Thymus (tissue), 11 donors: ENCODE measurements around the gene SLC25A34. TPM values are rescaled to one million over a fixed set of nuclear protein-coding genes. Genes with fewer than 3 reads are reported as not detected.

Experiments
- DNase-seq, 9 donors: peaks; one replicate each; pipeline ENCODE4 v3.0.0-alpha.2; 2013; ENCODE audit warnings: low spot score in 9 of 9, low read depth in 6 of 9, missing footprints in 1 of 9
- H3K27ac ChIP-seq, 2 donors: one replicate each; pipeline ENCODE4 v1.5.1; 2013; ENCODE audit warnings: control low read depth in 1 of 2, low read depth in 1 of 2, low read length in 1 of 2, mild to moderate bottlenecking in 1 of 2, moderate library complexity in 1 of 2
- H3K27me3 ChIP-seq, 2 donors: one replicate each; pipeline ENCODE4 v1.5.1; 2013; ENCODE audit warnings: low read length in 1 of 2; ENCODE audit not compliant: control insufficient read depth in 2 of 2, insufficient read depth in 1 of 2
- H3K36me3 ChIP-seq, 2 donors: one replicate each; pipeline ENCODE4 v1.5.1; 2013; ENCODE audit warnings: low read length in 1 of 2, mild to moderate bottlenecking in 1 of 2, moderate library complexity in 1 of 2; ENCODE audit not compliant: control insufficient read depth in 2 of 2, insufficient read depth in 2 of 2
- H3K4me1 ChIP-seq, 2 donors: one replicate each; pipeline ENCODE4 v1.5.1; 2013; ENCODE audit warnings: low read length in 2 of 2; ENCODE audit not compliant: control insufficient read depth in 2 of 2, insufficient read depth in 2 of 2
- H3K4me3 ChIP-seq, 2 donors: one replicate each; pipeline ENCODE4 v1.5.1; 2013; ENCODE audit warnings: low read length in 2 of 2, control low read depth in 1 of 2, mild to moderate bottlenecking in 1 of 2
- H3K9me3 ChIP-seq, 2 donors: one replicate each; pipeline ENCODE4 v1.5.1; 2013; ENCODE audit warnings: low read length in 1 of 2, mild to moderate bottlenecking in 1 of 2; ENCODE audit not compliant: control insufficient read depth in 2 of 2, insufficient read depth in 1 of 2
- WGBS: extraction: QIAGEN DNeasy Blood & Tissue Kit; methylation state at CpG from one replicate; pipeline ENCODE4 v1.1.7; 2013; 5-methylcytosine and 5-hydroxymethylcytosine counted together
- polyA plus RNA-seq: library from polyadenylated mRNA; stranded (reverse); fragments of 200-250 nt; gene quantifications from one replicate; pipeline ENCODE4 v1.2.3, GENCODE V29; 2013
- total RNA-seq: library from RNA; stranded (reverse); fragments of 120-200 nt; gene quantifications from one replicate; pipeline ENCODE4 v1.2.4, GENCODE V29; 2013
- donor health status: healthy.

SLC25A34 gene
- total and polyA plus RNA-seq, 2 donors = 0.42 to 2.4 TPM

- H3K4me1 ChIP-seq = peaks cover 8 to 13% of the 10 kb centered on the region in 2 donors
- 98% methylated on average over 2 of the region's 2 CpGs for WGBS
- peaks cover 34 to 53% of the 10 kb centered on the region in 2 donors for H3K27me3 ChIP-seq
- no peaks in the 10 kb centered on the region for H3K36me3 ChIP-seq
- DNase-seq = no peak
- H3K9me3 ChIP-seq = no peaks in the 10 kb centered on the region
- H3K4me3 ChIP-seq = no peak overlapping the region
- no peak overlapping the region for H3K27ac ChIP-seq
Measured at GRCh38 chr1:15755021-15755645, 19.1 kb downstream of the SLC25A34 start.

DNA sequence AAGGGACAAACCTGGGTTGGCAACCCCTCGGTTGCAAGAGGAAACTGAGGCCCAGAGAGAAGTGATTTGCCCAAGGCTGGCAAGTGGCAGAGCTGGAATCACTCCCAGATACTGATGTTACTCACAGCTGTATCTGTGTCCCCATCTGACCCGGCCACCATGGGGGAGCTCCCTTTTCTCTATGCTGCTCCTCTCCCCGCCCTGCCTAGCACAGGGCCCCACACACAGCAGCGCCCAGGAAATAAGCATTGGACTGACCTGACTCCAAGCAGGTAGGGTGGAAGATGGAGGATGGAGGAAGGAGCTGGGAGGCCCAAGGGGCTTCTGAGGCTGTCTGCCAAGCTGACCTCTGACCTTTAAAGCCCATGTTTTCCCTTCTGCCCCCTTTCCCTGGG lies 19.6 kb downstream of the SLC25A34 start:
- no peak for DNase-seq
- Histone ChIP-seq H3K27me3 (peaks cover 38 to 58% of the 10 kb centered on the region in 2 donors), H3K4me1 (peaks cover 8 to 13% of the 10 kb centered on the region in 2 donors), H3K9me3 (peaks cover 0 to under 1% of the 10 kb centered on the region in 2 donors), H3K4me3 (no peak overlapping the region), H3K27ac (no peak overlapping the region), H3K36me3 (no peaks in the 10 kb centered on the region)
- WGBS = 89% methylated on average over 4 of the region's 4 CpGs

DNA sequence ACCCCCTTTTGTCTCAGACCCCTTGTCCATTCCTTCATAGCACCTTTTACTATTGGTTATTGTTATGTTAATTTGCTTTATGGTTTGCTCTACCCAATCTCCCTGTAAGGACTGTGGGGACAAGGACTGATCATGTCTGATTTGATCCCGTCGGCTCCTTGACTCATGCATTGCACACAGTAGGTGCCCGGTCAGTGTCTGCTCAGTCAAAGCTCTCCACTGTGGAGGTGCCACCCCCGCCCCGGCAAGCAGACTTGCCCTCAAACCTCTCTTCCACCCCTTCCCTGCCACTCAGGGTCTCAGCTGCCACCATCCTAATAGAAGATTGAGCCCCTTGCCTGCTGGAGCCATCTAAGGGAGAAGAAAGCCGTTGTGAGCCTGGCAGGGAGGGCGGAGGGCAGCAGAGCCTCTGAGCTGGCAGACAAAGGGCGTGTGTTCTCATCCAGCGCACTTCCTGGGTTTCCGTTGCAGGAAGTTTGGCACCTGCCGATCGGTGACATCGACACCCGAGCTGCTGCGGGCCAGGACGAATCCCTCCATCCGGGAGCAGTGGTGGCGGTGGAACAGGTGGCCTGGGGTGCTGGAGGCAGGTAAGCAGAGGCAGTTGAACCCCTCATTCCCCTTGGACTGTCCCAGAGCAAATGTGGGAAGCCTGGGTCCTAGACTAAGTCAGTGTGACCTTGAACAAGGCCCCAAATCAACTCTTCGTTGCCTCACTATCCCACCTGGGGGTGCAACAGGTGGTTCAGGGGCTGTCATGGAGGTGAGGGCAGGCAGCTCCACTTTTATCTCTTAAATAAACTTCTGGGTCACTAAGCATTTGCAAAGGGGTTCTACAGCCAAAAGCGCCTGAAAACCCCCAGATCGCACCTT lies 20.3 kb downstream of the SLC25A34 start:
- Histone ChIP-seq H3K27me3 (peaks cover 45 to 65% of the 10 kb centered on the region in 2 donors), H3K4me3 (no peak overlapping the region), H3K4me1 (peaks cover 8 to 13% of the 10 kb centered on the region in 2 donors)

GRCh38 chr1:15757016-15757543 lies 21.0 kb downstream of the SLC25A34 start:
- H3K9me3 ChIP-seq = peaks cover 0 to 2% of the 10 kb centered on the region in 2 donors
- no peak overlapping the region for H3K27ac ChIP-seq
- no peaks in the 10 kb centered on the region for H3K36me3 ChIP-seq
- H3K4me3 ChIP-seq = no peak overlapping the region
- peaks cover 8 to 13% of the 10 kb centered on the region in 2 donors for H3K4me1 ChIP-seq
- no peak for DNase-seq
- 67% methylated on average over 9 of the region's 9 CpGs for WGBS
- peaks cover 48 to 72% of the 10 kb centered on the region in 2 donors for H3K27me3 ChIP-seq

More for the DNA sequence above, 20.3 kb downstream of the SLC25A34 start:
- H3K9me3 ChIP-seq = peaks cover 0 to 2% of the 10 kb centered on the region in 2 donors
- H3K36me3 ChIP-seq = no peaks in the 10 kb centered on the region
- H3K27ac ChIP-seq = no peak overlapping the region
- 23% methylated on average over 21 of the region's 21 CpGs for WGBS
- peak in 2 of 9 donors; percentile 13 to 25 for DNase-seq

DNA sequence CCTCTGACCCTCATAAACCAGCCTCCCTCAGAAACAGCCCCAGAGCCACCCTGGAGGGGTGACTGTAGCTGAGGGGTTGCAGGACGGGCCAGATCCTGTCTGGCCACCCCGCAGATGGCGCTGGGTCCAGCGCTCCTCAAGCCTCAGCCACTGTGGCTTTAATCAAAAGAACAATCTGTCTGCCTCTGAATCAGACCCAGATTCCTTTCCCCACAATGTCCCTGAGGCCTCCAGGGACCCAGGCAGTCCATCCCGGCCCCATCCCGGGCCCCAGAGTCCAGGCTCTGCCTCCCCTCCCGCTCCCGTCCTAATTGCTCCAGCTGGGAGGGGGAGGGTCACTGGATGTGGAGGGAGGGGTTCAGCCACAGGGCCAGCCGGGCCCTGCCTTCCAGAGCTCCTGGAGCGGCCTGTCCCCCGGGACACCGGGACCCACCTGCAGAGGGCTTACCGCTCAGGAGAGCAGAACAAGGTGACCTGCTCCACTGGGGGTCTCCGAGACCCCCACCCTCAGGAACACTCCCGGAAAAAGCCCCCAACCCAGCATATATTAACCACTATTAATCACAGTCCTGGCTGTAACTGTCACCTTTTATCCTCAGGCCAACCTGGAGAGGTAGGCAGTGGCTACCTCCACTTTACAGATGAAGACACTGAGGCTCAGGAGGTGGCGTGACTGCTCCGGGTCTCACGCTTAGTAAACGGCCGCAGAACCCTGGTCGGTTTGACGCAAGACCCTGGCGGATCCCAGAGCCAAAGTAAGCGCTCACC lies 21.7 kb downstream of the SLC25A34 start:
- H3K27me3 ChIP-seq = peaks cover 48 to 79% of the 10 kb centered on the region in 2 donors
- no peak overlapping the region for H3K4me3 ChIP-seq
- DNase-seq = no peak

GRCh38 chr1:15758343-15758931 lies 22.4 kb downstream of the SLC25A34 start, which contains the start of gene FBLIM1:
Gene FBLIM1, plus strand, starts transcription at chr1:15758795. Its CDS starts 6,189 bp downstream, at chr1:15764984.
- Histone ChIP-seq H3K27me3 (peaks cover 48 to 81% of the 10 kb centered on the region in 2 donors), H3K4me1 (peaks cover 8 to 13% of the 10 kb centered on the region in 2 donors), H3K36me3 (no peaks in the 10 kb centered on the region), H3K27ac (no peak within 1 kb of the TSS), H3K4me3 (peak within 1 kb of the TSS in 1 of 2 donors; percentile 47), H3K9me3 (peaks cover 0 to 2% of the 10 kb centered on the region in 2 donors)
- no peak for DNase-seq
- 3% methylated on average over 57 of the region's 58 CpGs for WGBS

More for the DNA sequence above, 21.7 kb downstream of the SLC25A34 start:
- Histone ChIP-seq H3K27ac (no peak overlapping the region), H3K9me3 (peaks cover 0 to 2% of the 10 kb centered on the region in 2 donors), H3K36me3 (no peaks in the 10 kb centered on the region), H3K4me1 (peaks cover 8 to 13% of the 10 kb centered on the region in 2 donors)
- 19% methylated on average over 24 of the region's 24 CpGs for WGBS

GRCh38 chr1:15758953-15759661 lies 23.0 kb downstream of the SLC25A34 start:
- H3K36me3 ChIP-seq = no peaks in the 10 kb centered on the region
- no peak for DNase-seq
- H3K27me3 ChIP-seq = peaks cover 48 to 77% of the 10 kb centered on the region in 2 donors
- peak overlapping the region in 1 of 2 donors; percentile 47 for H3K4me3 ChIP-seq
- H3K4me1 ChIP-seq = peaks cover 8 to 13% of the 10 kb centered on the region in 2 donors
- 4% methylated on average over 58 of the region's 58 CpGs for WGBS
- no peak overlapping the region for H3K27ac ChIP-seq
- H3K9me3 ChIP-seq = peaks cover 0 to 2% of the 10 kb centered on the region in 2 donors
